ENCODE measurements around the gene PTPRT. TPM values are rescaled to one million over a fixed set of nuclear protein-coding genes. Genes with fewer than 3 reads are reported as not detected.

PTPRT gene
- total and polyA plus RNA-seq, 2 experiments from 2014 or later, result not detected

DNA sequence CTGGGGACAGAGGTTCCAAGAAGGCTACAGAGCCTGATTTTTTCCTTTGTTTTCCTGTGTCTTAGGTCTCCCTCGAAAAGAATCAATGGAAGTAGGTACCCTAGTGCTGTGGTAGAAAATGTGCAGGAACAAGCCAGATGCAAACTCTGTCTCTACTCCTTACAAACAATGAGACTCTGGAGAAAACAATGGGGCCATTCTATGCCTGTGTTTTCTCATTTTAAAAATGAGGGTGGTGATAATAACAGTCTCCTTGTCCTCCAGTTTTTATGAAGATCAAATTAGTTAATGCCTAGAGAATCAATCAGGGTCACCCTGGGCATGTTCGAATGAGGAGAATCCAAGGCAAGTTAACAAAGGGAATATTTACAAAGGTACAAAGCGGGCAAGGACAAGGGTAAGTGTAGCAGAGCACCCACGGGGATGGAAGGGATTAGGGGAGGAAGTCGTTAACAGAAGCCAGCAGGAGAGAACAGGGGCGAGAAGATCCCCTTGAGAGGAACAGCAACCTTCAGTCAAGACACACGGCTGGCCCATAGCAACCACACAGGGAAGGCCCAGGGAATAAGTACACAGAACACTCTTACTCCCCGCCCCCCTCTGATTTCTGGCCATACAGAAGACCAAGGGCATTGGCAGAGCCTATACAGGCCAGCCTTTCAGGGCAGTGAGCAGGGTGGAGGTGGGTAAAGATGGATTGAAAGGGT, 342.8 kb downstream of the PTPRT start:
- Mint-ChIP-seq H3K27ac (no peak overlapping the region), H3K4me1 (no peaks in the 10 kb centered on the region; the same call in 2 of the 3 replicates), H3K27me3 (ENCODE audit: insufficient read depth, low read depth, poor library complexity) (peaks cover 8% of the 10 kb centered on the region), H3K36me3 (ENCODE audit: low read depth) (peaks cover 28% of the 10 kb centered on the region; the same call in 2 of the 3 replicates), H3K9me3 (peaks cover 99% of the 10 kb centered on the region), H3K4me3 (no peak overlapping the region)
- no peaks in the 10 kb centered on the region for H3F3A ChIP-seq (replicated peaks; ENCODE audit: low read depth)
- H3K4me2 ChIP-seq, result no peak overlapping the region
- no peak overlapping the region for H2AFZ ChIP-seq
- H3K9me2 ChIP-seq (ENCODE audit: insufficient read depth), result no peaks in the 10 kb centered on the region
- H3K4me1 ChIP-seq (ENCODE audit: insufficient read depth), result no peaks in the 10 kb centered on the region
- H3K4me3 ChIP-seq, result no peak overlapping the region
- TF ChIP-seq, protein P1, sequence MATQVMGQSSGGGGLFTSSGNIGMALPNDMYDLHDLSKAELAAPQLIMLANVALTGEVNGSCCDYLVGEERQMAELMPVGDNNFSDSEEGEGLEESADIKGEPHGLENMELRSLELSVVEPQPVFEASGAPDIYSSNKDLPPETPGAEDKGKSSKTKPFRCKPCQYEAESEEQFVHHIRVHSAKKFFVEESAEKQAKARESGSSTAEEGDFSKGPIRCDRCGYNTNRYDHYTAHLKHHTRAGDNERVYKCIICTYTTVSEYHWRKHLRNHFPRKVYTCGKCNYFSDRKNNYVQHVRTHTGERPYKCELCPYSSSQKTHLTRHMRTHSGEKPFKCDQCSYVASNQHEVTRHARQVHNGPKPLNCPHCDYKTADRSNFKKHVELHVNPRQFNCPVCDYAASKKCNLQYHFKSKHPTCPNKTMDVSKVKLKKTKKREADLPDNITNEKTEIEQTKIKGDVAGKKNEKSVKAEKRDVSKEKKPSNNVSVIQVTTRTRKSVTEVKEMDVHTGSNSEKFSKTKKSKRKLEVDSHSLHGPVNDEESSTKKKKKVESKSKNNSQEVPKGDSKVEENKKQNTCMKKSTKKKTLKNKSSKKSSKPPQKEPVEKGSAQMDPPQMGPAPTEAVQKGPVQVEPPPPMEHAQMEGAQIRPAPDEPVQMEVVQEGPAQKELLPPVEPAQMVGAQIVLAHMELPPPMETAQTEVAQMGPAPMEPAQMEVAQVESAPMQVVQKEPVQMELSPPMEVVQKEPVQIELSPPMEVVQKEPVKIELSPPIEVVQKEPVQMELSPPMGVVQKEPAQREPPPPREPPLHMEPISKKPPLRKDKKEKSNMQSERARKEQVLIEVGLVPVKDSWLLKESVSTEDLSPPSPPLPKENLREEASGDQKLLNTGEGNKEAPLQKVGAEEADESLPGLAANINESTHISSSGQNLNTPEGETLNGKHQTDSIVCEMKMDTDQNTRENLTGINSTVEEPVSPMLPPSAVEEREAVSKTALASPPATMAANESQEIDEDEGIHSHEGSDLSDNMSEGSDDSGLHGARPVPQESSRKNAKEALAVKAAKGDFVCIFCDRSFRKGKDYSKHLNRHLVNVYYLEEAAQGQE (IDR thresholded peaks at IDR 0.05; ENCODE audit: unreplicated experiment), result no peak
- TF ChIP-seq EZH2phosphoT487 (IDR thresholded peaks at IDR 0.05; ENCODE audit: unreplicated experiment) (no peak), STAT1 (IDR thresholded peaks at IDR 0.05; ENCODE audit: unreplicated experiment) (no peak)
- TF ChIP-seq, protein P2, sequence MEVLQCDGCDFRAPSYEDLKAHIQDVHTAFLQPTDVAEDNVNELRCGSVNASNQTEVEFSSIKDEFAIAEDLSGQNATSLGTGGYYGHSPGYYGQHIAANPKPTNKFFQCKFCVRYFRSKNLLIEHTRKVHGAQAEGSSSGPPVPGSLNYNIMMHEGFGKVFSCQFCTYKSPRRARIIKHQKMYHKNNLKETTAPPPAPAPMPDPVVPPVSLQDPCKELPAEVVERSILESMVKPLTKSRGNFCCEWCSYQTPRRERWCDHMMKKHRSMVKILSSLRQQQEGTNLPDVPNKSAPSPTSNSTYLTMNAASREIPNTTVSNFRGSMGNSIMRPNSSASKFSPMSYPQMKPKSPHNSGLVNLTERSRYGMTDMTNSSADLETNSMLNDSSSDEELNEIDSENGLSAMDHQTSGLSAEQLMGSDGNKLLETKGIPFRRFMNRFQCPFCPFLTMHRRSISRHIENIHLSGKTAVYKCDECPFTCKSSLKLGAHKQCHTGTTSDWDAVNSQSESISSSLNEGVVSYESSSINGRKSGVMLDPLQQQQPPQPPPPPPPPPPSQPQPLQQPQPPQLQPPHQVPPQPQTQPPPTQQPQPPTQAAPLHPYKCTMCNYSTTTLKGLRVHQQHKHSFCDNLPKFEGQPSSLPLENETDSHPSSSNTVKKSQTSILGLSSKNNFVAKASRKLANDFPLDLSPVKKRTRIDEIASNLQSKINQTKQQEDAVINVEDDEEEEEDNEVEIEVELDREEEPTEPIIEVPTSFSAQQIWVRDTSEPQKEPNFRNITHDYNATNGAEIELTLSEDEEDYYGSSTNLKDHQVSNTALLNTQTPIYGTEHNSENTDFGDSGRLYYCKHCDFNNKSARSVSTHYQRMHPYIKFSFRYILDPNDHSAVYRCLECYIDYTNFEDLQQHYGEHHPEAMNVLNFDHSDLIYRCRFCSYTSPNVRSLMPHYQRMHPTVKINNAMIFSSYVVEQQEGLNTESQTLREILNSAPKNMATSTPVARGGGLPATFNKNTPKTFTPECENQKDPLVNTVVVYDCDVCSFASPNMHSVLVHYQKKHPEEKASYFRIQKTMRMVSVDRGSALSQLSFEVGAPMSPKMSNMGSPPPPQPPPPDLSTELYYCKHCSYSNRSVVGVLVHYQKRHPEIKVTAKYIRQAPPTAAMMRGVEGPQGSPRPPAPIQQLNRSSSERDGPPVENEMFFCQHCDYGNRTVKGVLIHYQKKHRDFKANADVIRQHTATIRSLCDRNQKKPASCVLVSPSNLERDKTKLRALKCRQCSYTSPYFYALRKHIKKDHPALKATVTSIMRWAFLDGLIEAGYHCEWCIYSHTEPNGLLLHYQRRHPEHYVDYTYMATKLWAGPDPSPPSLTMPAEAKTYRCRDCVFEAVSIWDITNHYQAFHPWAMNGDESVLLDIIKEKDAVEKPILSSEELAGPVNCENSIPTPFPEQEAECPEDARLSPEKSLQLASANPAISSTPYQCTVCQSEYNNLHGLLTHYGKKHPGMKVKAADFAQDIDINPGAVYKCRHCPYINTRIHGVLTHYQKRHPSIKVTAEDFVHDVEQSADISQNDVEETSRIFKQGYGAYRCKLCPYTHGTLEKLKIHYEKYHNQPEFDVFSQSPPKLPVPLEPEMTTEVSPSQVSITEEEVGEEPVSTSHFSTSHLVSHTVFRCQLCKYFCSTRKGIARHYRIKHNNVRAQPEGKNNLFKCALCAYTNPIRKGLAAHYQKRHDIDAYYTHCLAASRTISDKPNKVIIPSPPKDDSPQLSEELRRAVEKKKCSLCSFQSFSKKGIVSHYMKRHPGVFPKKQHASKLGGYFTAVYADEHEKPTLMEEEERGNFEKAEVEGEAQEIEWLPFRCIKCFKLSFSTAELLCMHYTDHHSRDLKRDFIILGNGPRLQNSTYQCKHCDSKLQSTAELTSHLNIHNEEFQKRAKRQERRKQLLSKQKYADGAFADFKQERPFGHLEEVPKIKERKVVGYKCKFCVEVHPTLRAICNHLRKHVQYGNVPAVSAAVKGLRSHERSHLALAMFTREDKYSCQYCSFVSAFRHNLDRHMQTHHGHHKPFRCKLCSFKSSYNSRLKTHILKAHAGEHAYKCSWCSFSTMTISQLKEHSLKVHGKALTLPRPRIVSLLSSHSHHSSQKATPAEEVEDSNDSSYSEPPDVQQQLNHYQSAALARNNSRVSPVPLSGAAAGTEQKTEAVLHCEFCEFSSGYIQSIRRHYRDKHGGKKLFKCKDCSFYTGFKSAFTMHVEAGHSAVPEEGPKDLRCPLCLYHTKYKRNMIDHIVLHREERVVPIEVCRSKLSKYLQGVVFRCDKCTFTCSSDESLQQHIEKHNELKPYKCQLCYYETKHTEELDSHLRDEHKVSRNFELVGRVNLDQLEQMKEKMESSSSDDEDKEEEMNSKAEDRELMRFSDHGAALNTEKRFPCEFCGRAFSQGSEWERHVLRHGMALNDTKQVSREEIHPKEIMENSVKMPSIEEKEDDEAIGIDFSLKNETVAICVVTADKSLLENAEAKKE (CRISPR knock-in tag; IDR thresholded peaks at IDR 0.05), result no peak
- H3K27me3 ChIP-seq (ENCODE audit: insufficient read depth), result no peaks in the 10 kb centered on the region
- H3K36me3 ChIP-seq (ENCODE audit: insufficient read depth), result no peaks in the 10 kb centered on the region
- H3K27ac ChIP-seq (ENCODE audit: low read depth), result no peak overlapping the region
- DNase-seq (ENCODE audit: low spot score) (no peak), ATAC-seq (no peak)
- H3K79me2 ChIP-seq (replicated peaks; ENCODE audit: insufficient read depth), result no peaks in the 10 kb centered on the region
- no peaks in the 10 kb centered on the region for H4K20me1 ChIP-seq (replicated peaks; ENCODE audit: insufficient read depth)
